GM12878 (cell line): ENCODE data around the gene LHCGR. TPM values are rescaled to one million over a fixed set of nuclear protein-coding genes. Genes with fewer than 3 reads are reported as not detected.

Source experiments
- ATAC-seq: fragments of 200-7000 bp; cut with Tn5 transposase; 3 replicates; pipeline ENCODE4 v1.9.1; 2020; ENCODE audit warnings: mild to moderate bottlenecking, moderate library complexity
- BruUV-seq: library from RNA; stranded (reverse); fragments of 400-500 nt; replicated peaks from 2 replicates; lab custom pipeline; 2021; lab: Mats Ljungman, UMichigan
- CTCF ChIA-PET: fragments of 300-600 bp; sonication (Branson Sonifier 250); formaldehyde crosslinking; extraction: SDS; loops from one replicate; lab custom pipeline; 2021; ENCODE audit warnings: inconsistent platforms; lab: Yijun Ruan, JAX
- POLR2A ChIA-PET: fragments of 350-600 bp; formaldehyde crosslinking; extraction: SDS; loops from one replicate; lab custom pipeline; 2021; ENCODE audit warnings: inconsistent platforms; lab: Charles Lee
- RAD21 ChIA-PET: fragments of 300-600 bp; sonication (Branson Sonifier 250); formaldehyde crosslinking; loops from one replicate; lab custom pipeline; 2023; ENCODE audit warnings: antibody characterized with exemption; ENCODE audit not compliant: unreplicated experiment; lab: Charles Lee
- SMC1A ChIA-PET: fragments of 300-600 bp; sonication (Branson Sonifier 250); formaldehyde crosslinking; loops from one replicate; lab custom pipeline; 2023; ENCODE audit not compliant: unreplicated experiment, uncharacterized antibody; lab: Charles Lee
- DNase-seq: peaks from one replicate; pipeline ENCODE4 v3.0.0-alpha.2; 2011; ENCODE audit warnings: low read depth, low spot score
- FAIRE-seq: peaks from 3 replicates; lab custom pipeline; 2011; peaks lifted over from hg19 to GRCh38; lab: Jason Lieb, UNC
- H2AFZ ChIP-seq: 2 replicates; pipeline ENCODE4 v1.6.0; 2011; ENCODE audit warnings: low read depth, low read length, control low read depth; ENCODE audit not compliant: control insufficient read depth
- H3K27ac ChIP-seq: 2 replicates; pipeline ENCODE4 v1.5.1; 2011; ENCODE audit warnings: control low read depth; ENCODE audit not compliant: control insufficient read depth, insufficient read depth
- H3K27me3 ChIP-seq, 2 experiments: replicated peaks in 1 of 2; 2 replicates each; pipeline versions ENCODE4 v1.6.0 to v1.6.1; 2011; ENCODE audit warnings: low read length in 1 of 2; ENCODE audit not compliant: control insufficient read depth in 2 of 2, insufficient read depth in 2 of 2
- H3K36me3 ChIP-seq, 2 experiments: 2 replicates each; pipeline ENCODE4 v1.5.1; 2011; ENCODE audit warnings: low read length in 1 of 2; ENCODE audit not compliant: control insufficient read depth in 2 of 2, insufficient read depth in 2 of 2
- H3K4me1 ChIP-seq: 2 replicates; pipeline ENCODE4 v1.6.1; 2011; ENCODE audit warnings: mild to moderate bottlenecking, low read length, moderate library complexity, mixed read lengths; ENCODE audit not compliant: control insufficient read depth, insufficient read depth
- H3K4me2 ChIP-seq: 2 replicates; pipeline ENCODE4 v1.6.0; 2011; ENCODE audit warnings: control low read depth; ENCODE audit not compliant: control insufficient read depth, insufficient read depth
- H3K4me3 ChIP-seq: fragments of 200-600 bp; sonication (generic); 2 replicates; pipeline ENCODE4 v1.5.1; 2016
- H3K79me2 ChIP-seq: 2 replicates; pipeline ENCODE4 v1.6.0; 2011; ENCODE audit warnings: low read length; ENCODE audit not compliant: control insufficient read depth, insufficient read depth
- H3K9ac ChIP-seq: 2 replicates; pipeline ENCODE4 v1.8.0; 2011; ENCODE audit warnings: low read length, control low read depth, mixed read lengths; ENCODE audit not compliant: control insufficient read depth, insufficient read depth
- H3K9me3 ChIP-seq: replicated peaks from 3 replicates; pipeline ENCODE4 v1.5.1; 2011; ENCODE audit warnings: mild to moderate bottlenecking, low read length; ENCODE audit not compliant: control insufficient read depth, insufficient read depth
- H4K20me1 ChIP-seq: 2 replicates; pipeline ENCODE4 v1.6.0; 2011; ENCODE audit not compliant: control insufficient read depth, insufficient read depth
- ATF2 ChIP-seq: IDR thresholded peaks from 2 replicates; pipeline ENCODE4 v1.6.1; 2012; ENCODE audit warnings: low read length, inconsistent platforms
- E2F8 ChIP-seq: fragments of 450-650 bp; IDR thresholded peaks from 2 replicates; pipeline ENCODE4 v1.6.1; 2018; ENCODE audit warnings: mild to moderate bottlenecking, low read depth, moderate library complexity; ENCODE audit not compliant: partially characterized antibody
- EED ChIP-seq: sonication (generic); IDR thresholded peaks from 2 replicates; pipeline ENCODE4 v1.6.1; 2016; ENCODE audit warnings: antibody characterized with exemption, low read depth
- IRF5 ChIP-seq: fragments of 450-650 bp; IDR thresholded peaks from 2 replicates; pipeline ENCODE4 v1.6.1; 2017; ENCODE audit warnings: borderline replicate concordance
- RAD51 ChIP-seq: fragments of 450-650 bp; IDR thresholded peaks from 2 replicates; pipeline ENCODE4 v1.6.1; 2016; ENCODE audit warnings: moderate library complexity, mild to moderate bottlenecking, inconsistent platforms
- RCOR1 ChIP-seq: conservative IDR thresholded peaks from 2 replicates; pipeline ENCODE4 v1.6.1; 2012; ENCODE audit warnings: low read depth, low read length, improper control_type of control experiment
- ZBTB40 ChIP-seq: fragments of 450-650 bp; IDR thresholded peaks from 2 replicates; pipeline ENCODE4 v1.6.1; 2016; ENCODE audit warnings: mild to moderate bottlenecking, moderate library complexity, borderline replicate concordance
- ZNF207 ChIP-seq: fragments of 450-650 bp; IDR thresholded peaks from 2 replicates; pipeline ENCODE4 v1.6.1; 2014; ENCODE audit warnings: antibody characterized with exemption, mild to moderate bottlenecking, borderline replicate concordance
- ZSCAN29 ChIP-seq: fragments of 450-650 bp; IDR thresholded peaks from 2 replicates; pipeline ENCODE4 v1.6.1; 2017; ENCODE audit warnings: mild to moderate bottlenecking, moderate library complexity
- WGBS: methylation state at CpG from one replicate; pipeline ENCODE4 v1.1.6; 2016; ENCODE audit warnings: low lambda C conversion rate; ENCODE audit not compliant: insufficient replicate concordance, insufficient coverage; ENCODE audit errors: missing lambda C conversion rate; 5-methylcytosine and 5-hydroxymethylcytosine counted together
- in situ Hi-C: fragments of 300-500 bp; cut with MboI; formaldehyde crosslinking; loops from 9 replicates; pipeline ENCODE4 v1.14.3; 2018; ENCODE audit warnings: mixed read lengths
- intact Hi-C: fragments of 100-400 bp; cut with micrococcal nuclease; formaldehyde crosslinking; loops from one replicate; pipeline ENCODE4 v1.14.2; 2022; ENCODE audit not compliant: unreplicated experiment
- polyA plus RNA-seq, 11 experiments: library from polyadenylated mRNA; depleted of rRNA in 4 of 11; unstranded in 6 of 11; stranded (reverse) in 5 of 11; fragments of >200 nt; fragmentation: Nextera tagmentation in 4 of 11; fragmentation: Illumina TruSeq in 1 of 11; extraction: Ambion mirVana in 4 of 11; extraction: Trizol in 1 of 11; gene quantifications; 1 replicate in 1 of 11; 2 replicates in 10 of 11; pipeline versions ENCODE4 v1.2.1 to v1.2.3, GENCODE V29; 2011 to 2016; ENCODE audit warnings: inconsistent platforms in 2 of 11, missing spikeins in 2 of 11, low read depth in 1 of 11
- total RNA-seq, 4 experiments: library from RNA; depleted of rRNA in 3 of 4; stranded (reverse); fragments of >200 nt in 3 of 4; fragmentation: Illumina TruSeq in 1 of 4; extraction: Trizol in 1 of 4; gene quantifications; 2 replicates each; pipeline versions ENCODE4 v1.2.1 to v1.2.3, GENCODE V29; 2013 to 2021
- TF ChIP-seq, protein P1 (sequence below): fragments of 450-650 bp; conservative IDR thresholded peaks from 2 replicates; pipeline ENCODE4 v1.6.1; 2017; ENCODE audit warnings: mild to moderate bottlenecking, moderate library complexity

The LHCGR gene
- total and polyA plus RNA-seq, 10 of the 15 experiments (the other 5 are each of a cell fraction or from before 2014, with no cell fraction given) = 0.02 to 1.9 (median 0.13) TPM; not detected in 5

DNA sequence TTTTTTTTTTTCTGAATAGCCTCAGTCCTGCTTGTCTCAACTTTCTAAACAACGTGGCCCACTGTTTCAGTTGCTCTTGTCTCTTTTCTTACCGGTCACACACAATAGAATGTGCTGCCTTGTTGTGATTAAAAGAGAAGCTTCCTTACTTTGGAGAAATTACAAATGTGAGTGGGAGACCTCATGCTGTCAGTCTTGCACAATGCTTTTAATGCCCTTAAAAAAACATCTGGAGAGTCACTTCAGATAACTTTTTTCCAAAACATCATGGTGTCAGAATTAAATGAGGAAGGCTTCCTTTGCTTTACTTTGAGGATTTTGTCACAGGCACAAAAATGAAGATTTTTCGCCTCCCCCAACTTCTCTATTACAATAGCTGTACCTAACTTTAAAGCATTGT is 37.7 kb downstream of the LHCGR start:
- H2AFZ ChIP-seq = no peak overlapping the region
- SMC1A ChIA-PET = interaction anchor here (0.7 kb wide), 1 partner anchor 92 kb away, joined by 3 read pairs; no protein-coding TSS in a partner anchor
- H3K4me1 ChIP-seq = no peaks in the 10 kb centered on the region
- FAIRE-seq (no peak), ATAC-seq (no peak), DNase-seq (no peak)
- H3K27me3 ChIP-seq = no peaks in the 10 kb centered on the region
- in situ Hi-C loops = no loop called here
- CTCF ChIA-PET = no interaction called here
- H3K4me3 ChIP-seq = no peak overlapping the region
- H3K9me3 ChIP-seq = no peaks in the 10 kb centered on the region
- no peaks in the 10 kb centered on the region for H3K36me3 ChIP-seq
- no peaks in the 10 kb centered on the region for H4K20me1 ChIP-seq
- 6% methylated on average over 3 of the region's 3 CpGs for WGBS
- intact Hi-C loops = no loop called here
- H3K79me2 ChIP-seq = no peaks in the 10 kb centered on the region
- H3K27ac ChIP-seq = no peak overlapping the region
- BruUV-seq = no TSS peak
- H3K9ac ChIP-seq = no peak overlapping the region
- POLR2A ChIA-PET = no interaction called here
- RAD21 ChIA-PET = no interaction called here
- no peak overlapping the region for H3K4me2 ChIP-seq
- no peak for TF ChIP-seq EED
- no peak for TF ChIP-seq IRF5
- TF ChIP-seq RAD51 = no peak
- no peak for TF ChIP-seq ZNF207
- TF ChIP-seq RCOR1 = no peak
- no peak for TF ChIP-seq ZSCAN29
- TF ChIP-seq ZBTB40 = no peak
- TF ChIP-seq, protein P1, sequence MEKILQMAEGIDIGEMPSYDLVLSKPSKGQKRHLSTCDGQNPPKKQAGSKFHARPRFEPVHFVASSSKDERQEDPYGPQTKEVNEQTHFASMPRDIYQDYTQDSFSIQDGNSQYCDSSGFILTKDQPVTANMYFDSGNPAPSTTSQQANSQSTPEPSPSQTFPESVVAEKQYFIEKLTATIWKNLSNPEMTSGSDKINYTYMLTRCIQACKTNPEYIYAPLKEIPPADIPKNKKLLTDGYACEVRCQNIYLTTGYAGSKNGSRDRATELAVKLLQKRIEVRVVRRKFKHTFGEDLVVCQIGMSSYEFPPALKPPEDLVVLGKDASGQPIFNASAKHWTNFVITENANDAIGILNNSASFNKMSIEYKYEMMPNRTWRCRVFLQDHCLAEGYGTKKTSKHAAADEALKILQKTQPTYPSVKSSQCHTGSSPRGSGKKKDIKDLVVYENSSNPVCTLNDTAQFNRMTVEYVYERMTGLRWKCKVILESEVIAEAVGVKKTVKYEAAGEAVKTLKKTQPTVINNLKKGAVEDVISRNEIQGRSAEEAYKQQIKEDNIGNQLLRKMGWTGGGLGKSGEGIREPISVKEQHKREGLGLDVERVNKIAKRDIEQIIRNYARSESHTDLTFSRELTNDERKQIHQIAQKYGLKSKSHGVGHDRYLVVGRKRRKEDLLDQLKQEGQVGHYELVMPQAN = no peak
- no peak for TF ChIP-seq E2F8
- no peak for TF ChIP-seq ATF2
